ENCODE data around the gene RAPGEF2. TPM values are rescaled to one million over a fixed set of nuclear protein-coding genes. Genes with fewer than 3 reads are reported as not detected.

RAPGEF2 gene
- total and polyA plus RNA-seq, 2 donors (not counting 3 experiments of a cell fraction or from before 2014, with no cell fraction given): 28.7 to 55.2 TPM

- peak overlapping the region; percentile 1 for H3K27ac ChIP-seq (ENCODE audit: insufficient read depth, low read depth, low read length)
- no peak for TF ChIP-seq MYC (IDR thresholded peaks at IDR 0.05; ENCODE audit: low read depth, low read length)
- TF ChIP-seq EZH2 (IDR thresholded peaks at IDR 0.05; ENCODE audit: borderline replicate concordance, low read depth, low read length, severe bottlenecking): no peak
- no peak for TF ChIP-seq POLR2AphosphoS5 (IDR thresholded peaks at IDR 0.05; ENCODE audit: insufficient read depth, low read depth, low read length)
- no peak for TF ChIP-seq GATA2 (IDR thresholded peaks at IDR 0.05; ENCODE audit: insufficient read depth, insufficient read length, low read depth, low read length)
- peak; percentile 26 for TF ChIP-seq JUN (IDR thresholded peaks at IDR 0.05; ENCODE audit: borderline replicate concordance, insufficient read depth, insufficient read length, low read depth)
- peak; percentile 59 for TF ChIP-seq FOS (IDR thresholded peaks at IDR 0.05; ENCODE audit: borderline replicate concordance, insufficient read depth, low read length)
- TF ChIP-seq CTCF (IDR thresholded peaks at IDR 0.05; ENCODE audit: extremely low read depth in 1 of 2, insufficient read depth in 1 of 2, low read depth in 1 of 2, low read length in 2 of 2): no peak
- TF ChIP-seq POLR2A (IDR thresholded peaks at IDR 0.05; ENCODE audit: low read depth, low read length): no peak
- TF ChIP-seq MAX (IDR thresholded peaks at IDR 0.05; ENCODE audit: insufficient read depth, insufficient read length): no peak
- no peaks in the 10 kb centered on the region for H3K27me3 ChIP-seq (ENCODE audit: control insufficient read depth in 2 of 2, insufficient read depth in 2 of 2, low read length in 2 of 2)
- peak; percentile 49 for DNase-seq (ENCODE audit: low read depth, low spot score)
- no peak overlapping the region for H2AFZ ChIP-seq (ENCODE audit: low read depth, low read length)
- H3K4me3 ChIP-seq (replicated peaks in 1 of 3; ENCODE audit: insufficient read depth in 1 of 3, low read depth in 1 of 3, low read length in 3 of 3): no peak overlapping the region
- intact Hi-C loops (cut with micrococcal nuclease): loop anchor here (1.0 kb wide), 1 partner anchor 30 kb away; no protein-coding TSS in a partner anchor
- no peak overlapping the region for H3K9ac ChIP-seq (replicated peaks; ENCODE audit: extremely low read depth, insufficient read depth, low read length)
- H3K9me1 ChIP-seq (replicated peaks; ENCODE audit: control insufficient read depth, extremely low read depth, insufficient read depth, low read length): no peaks in the 10 kb centered on the region
- dilution Hi-C loops (cut with MboI; ENCODE audit: extremely low pct_ligation_motif_present, low sequenced_read_pairs): no loop called here
- H3K4me2 ChIP-seq (ENCODE audit: insufficient read depth, low read length): no peak overlapping the region
- FAIRE-seq: peak; percentile 43
- ChIA-PET POLR2A (no interaction called here), CTCF (interaction anchor here (0.8 kb wide), 1 partner anchor 30 kb away, joined by 3 read pairs; no protein-coding TSS in a partner anchor)
- no peaks in the 10 kb centered on the region for H4K20me1 ChIP-seq (replicated peaks; ENCODE audit: control insufficient read depth, extremely low read depth, insufficient read depth, low read length)
- BruUV-seq (replicated peaks): no TSS peak
- H3K79me2 ChIP-seq (ENCODE audit: control insufficient read depth, insufficient read depth, low read length): no peaks in the 10 kb centered on the region
- H3K36me3 ChIP-seq (ENCODE audit: control insufficient read depth in 2 of 2, extremely low read depth in 1 of 2, insufficient read depth in 2 of 2, low read length in 2 of 2): peaks cover 3 to 6% of the 10 kb centered on the region in 2 experiments
- H3K4me1 ChIP-seq (ENCODE audit: control insufficient read depth, extremely low read depth, insufficient read depth, low read length): peaks cover 13% of the 10 kb centered on the region
- H3K9me3 ChIP-seq (replicated peaks; ENCODE audit: control insufficient read depth, insufficient read depth, low read length): no peaks in the 10 kb centered on the region
These were observed 257.7 kb downstream of the RAPGEF2 start for GRCh38 chr4:159360549-159360948.
